GM19397 (cell line): ENCODE results near the gene KBTBD2.
"Not testable (repeated sequence)": the region's sequence is repeated elsewhere in the genome, so short reads cannot be mapped to it uniquely, and the experiment has no call there.

Experiments used
- ATAC-seq: cut with Tn5 transposase; IDR thresholded peaks from one replicate; pipeline ENCODE4 v1.9.1; 2021; ENCODE audit warnings: mild to moderate bottlenecking, moderate library complexity; ENCODE audit not compliant: unreplicated experiment

The KBTBD2 gene

GRCh38 chr7:32891043-32891799 is at the start of gene KBTBD2:
TSS of gene KBTBD2 (minus strand) at chr7:32891760. CDS start at chr7:32879604, 12,156 bp downstream.
- ATAC-seq, result peak; percentile 60

- no peak for ATAC-seq
Observed at GRCh38 chr7:32941181-32941580, 49.6 kb upstream of the KBTBD2 start.

GRCh38 chr7:32937344-32938174 is 46.0 kb upstream of the KBTBD2 start:
- no peak for ATAC-seq

- ATAC-seq, result no peak
Observed at GRCh38 chr7:32936689-32937088, 45.1 kb upstream of the KBTBD2 start.

GRCh38 chr7:32935558-32935957 is 44.0 kb upstream of the KBTBD2 start:
- no peak for ATAC-seq

- no peak for ATAC-seq
Observed at GRCh38 chr7:32930378-32930777, 38.8 kb upstream of the KBTBD2 start.

GRCh38 chr7:32929430-32930143 is 38.0 kb upstream of the KBTBD2 start:
- ATAC-seq, result no peak

GRCh38 chr7:32928785-32929298 is 37.3 kb upstream of the KBTBD2 start:
- no peak for ATAC-seq

- ATAC-seq, result no peak
Observed at GRCh38 chr7:32921896-32922295, 30.3 kb upstream of the KBTBD2 start.

GRCh38 chr7:32916994-32917393 is 25.4 kb upstream of the KBTBD2 start:
- ATAC-seq, result not testable (repeated sequence)

- no peak for ATAC-seq
Observed at GRCh38 chr7:32916006-32916405, 24.4 kb upstream of the KBTBD2 start.

GRCh38 chr7:32915041-32915536 is 23.5 kb upstream of the KBTBD2 start:
- no peak for ATAC-seq

- no peak for ATAC-seq
Observed at GRCh38 chr7:32914184-32914583, 22.6 kb upstream of the KBTBD2 start.

- ATAC-seq, result no peak
Observed at GRCh38 chr7:32910195-32910594, 18.6 kb upstream of the KBTBD2 start.

- ATAC-seq, result no peak
Observed at GRCh38 chr7:32905175-32905662, 13.7 kb upstream of the KBTBD2 start.

GRCh38 chr7:32901629-32902028 is 10.1 kb upstream of the KBTBD2 start:
- no peak for ATAC-seq

- ATAC-seq, result no peak
Observed at GRCh38 chr7:32900433-32900995, 9.0 kb upstream of the KBTBD2 start.

GRCh38 chr7:32897376-32897775 is 5.8 kb upstream of the KBTBD2 start:
- not testable (repeated sequence) for ATAC-seq

GRCh38 chr7:32896564-32897347 is 5.2 kb upstream of the KBTBD2 start:
- no peak for ATAC-seq

- ATAC-seq, result no peak
Observed at GRCh38 chr7:32894171-32894570, 2.6 kb upstream of the KBTBD2 start.
